ENCODE data around the gene PRKAR1B. TPM values are rescaled to one million over a fixed set of nuclear protein-coding genes. Genes with fewer than 3 reads are reported as not detected.

The PRKAR1B gene
- total RNA-seq, 1 experiment from 2014 or later, result 9.6 TPM

DNA sequence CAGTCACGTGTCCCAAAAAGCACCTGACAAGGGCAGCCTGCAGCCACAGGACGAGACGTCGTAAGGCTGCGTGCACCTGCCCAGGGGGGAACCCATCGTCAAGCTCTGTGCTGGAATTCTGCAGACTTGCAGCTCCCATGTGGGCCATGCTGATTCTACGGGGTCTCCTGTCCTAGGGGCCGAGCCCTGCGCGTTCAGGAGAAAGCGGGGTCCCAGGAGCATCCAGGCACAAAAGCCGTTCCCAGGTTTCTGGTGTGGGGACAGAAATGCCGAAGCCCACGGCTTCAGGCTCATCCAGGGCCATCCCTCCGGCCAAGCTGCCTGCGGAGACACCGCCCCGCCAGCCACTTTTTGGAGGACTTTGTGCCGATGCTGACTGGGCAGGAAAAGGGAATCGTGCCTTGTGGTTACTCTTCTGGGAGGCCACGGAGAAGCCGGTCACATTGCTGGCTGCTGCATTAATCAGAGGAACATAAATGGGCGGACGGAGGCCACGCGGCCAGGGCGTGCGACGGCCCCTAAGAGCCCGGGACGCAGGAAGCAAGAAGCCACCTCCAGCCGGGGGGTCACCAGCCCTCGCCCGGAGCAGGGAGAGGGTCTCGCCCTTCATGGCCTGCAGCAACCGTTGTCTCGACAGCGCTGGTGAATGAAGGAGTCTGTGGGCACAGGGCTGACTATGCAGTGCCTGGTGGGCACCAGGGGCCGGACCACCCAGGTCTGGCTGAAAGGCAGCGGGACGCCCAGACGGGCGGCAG is 144.8 kb downstream of the PRKAR1B start:
- Histone ChIP-seq H3K9ac (ENCODE audit: low read length) (no peak overlapping the region), H3K4me3 (ENCODE audit: low read length) (no peak overlapping the region), H3K79me2 (ENCODE audit: low read length) (no peaks in the 10 kb centered on the region), H3K9me3 (ENCODE audit: low read length) (no peaks in the 10 kb centered on the region; the same call in 1 of the 2 replicates), H4K20me1 (ENCODE audit: insufficient read depth, low read depth, low read length) (no peaks in the 10 kb centered on the region), H3K9me2 (replicated peaks; ENCODE audit: insufficient read depth, low read length) (no peaks in the 10 kb centered on the region), H3K36me3 (ENCODE audit: insufficient read depth, low read length) (peaks cover 20% of the 10 kb centered on the region), H3K4me1 (ENCODE audit: low read length) (0 out of 2 replicates have a peak, but pooled peaks cover 5% of the 10 kb centered on the region), H3K27ac (ENCODE audit: low read length) (no peak overlapping the region), H2AFZ (ENCODE audit: low read length) (no peak overlapping the region), H3K4me2 (ENCODE audit: low read depth, low read length, poor library complexity, severe bottlenecking) (no peak overlapping the region), H3K27me3 (ENCODE audit: low read length) (no peaks in the 10 kb centered on the region)
- DNase-seq, result no peak

DNA sequence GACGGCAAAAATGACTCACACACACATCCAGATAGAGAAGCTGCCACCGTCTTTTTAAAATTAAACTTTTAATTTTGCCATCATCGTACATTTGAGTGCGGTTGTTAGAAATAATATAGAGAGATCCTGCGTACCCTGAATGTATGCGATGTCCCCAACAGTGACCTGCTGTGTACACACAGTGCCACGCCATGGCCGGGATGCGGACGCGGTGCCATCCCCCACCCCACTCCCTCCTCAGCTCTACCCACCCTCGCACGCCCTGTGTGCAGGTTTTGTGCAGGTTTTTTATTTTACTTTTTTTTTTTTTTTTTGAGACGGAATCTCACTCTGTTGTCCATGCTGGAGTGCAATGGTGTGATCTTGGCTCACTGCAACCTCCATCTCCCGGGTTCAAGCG is 148.7 kb downstream of the PRKAR1B start:
- no peaks in the 10 kb centered on the region; the same call in 1 of the 2 replicates for H3K9me3 ChIP-seq (ENCODE audit: low read length)
- no peaks in the 10 kb centered on the region for H3K9me2 ChIP-seq (replicated peaks; ENCODE audit: insufficient read depth, low read length)
- no peak overlapping the region for H3K9ac ChIP-seq (ENCODE audit: low read length)
- no peak overlapping the region for H3K27ac ChIP-seq (ENCODE audit: low read length)
- H3K4me1 ChIP-seq (ENCODE audit: low read length), result 0 out of 2 replicates have a peak, but pooled peaks cover 5% of the 10 kb centered on the region
- H3K27me3 ChIP-seq (ENCODE audit: low read length), result no peaks in the 10 kb centered on the region
- H3K36me3 ChIP-seq (ENCODE audit: insufficient read depth, low read length), result peaks cover 20% of the 10 kb centered on the region
- H3K4me2 ChIP-seq (ENCODE audit: low read depth, low read length, poor library complexity, severe bottlenecking), result no peak overlapping the region
- no peak overlapping the region for H2AFZ ChIP-seq (ENCODE audit: low read length)
- H3K4me3 ChIP-seq (ENCODE audit: low read length), result no peak overlapping the region
- no peaks in the 10 kb centered on the region for H4K20me1 ChIP-seq (ENCODE audit: insufficient read depth, low read depth, low read length)
- no peak for DNase-seq
- no peaks in the 10 kb centered on the region for H3K79me2 ChIP-seq (ENCODE audit: low read length)

DNA sequence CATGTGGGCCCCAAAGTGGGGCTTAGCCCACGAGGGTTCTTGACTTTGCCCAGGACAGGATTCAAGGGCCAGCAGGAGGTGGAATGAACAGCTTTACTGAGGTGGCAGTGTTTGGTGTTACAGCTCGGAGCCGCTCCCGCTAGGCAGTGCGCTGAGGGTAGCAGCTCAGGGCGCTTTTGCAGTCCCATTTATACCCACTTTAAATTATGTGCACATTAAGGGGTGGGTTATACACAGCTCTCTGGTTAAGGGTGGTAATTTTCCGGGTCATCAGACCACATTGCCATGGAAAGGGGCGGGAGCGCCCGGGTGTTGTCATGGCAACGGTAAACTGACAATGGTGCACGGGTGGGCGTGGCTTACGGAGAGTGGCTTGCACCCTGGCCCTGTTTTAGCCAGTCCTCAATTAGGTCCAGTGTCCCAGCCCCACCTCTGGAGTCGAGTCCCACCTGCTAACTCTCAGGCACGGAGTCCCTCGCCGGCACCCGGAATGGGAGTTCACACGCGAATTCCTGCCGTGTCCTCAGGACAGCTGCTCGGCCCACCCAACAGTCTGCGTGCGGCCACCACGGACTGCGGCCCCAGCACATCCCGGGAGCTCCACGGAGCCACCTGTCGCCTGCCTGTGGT is 149.2 kb downstream of the PRKAR1B start:
- Histone ChIP-seq H2AFZ (ENCODE audit: low read length) (no peak overlapping the region), H4K20me1 (ENCODE audit: insufficient read depth, low read depth, low read length) (no peaks in the 10 kb centered on the region), H3K4me3 (ENCODE audit: low read length) (no peak overlapping the region), H3K27ac (ENCODE audit: low read length) (no peak overlapping the region), H3K9ac (ENCODE audit: low read length) (no peak overlapping the region), H3K9me2 (replicated peaks; ENCODE audit: insufficient read depth, low read length) (no peaks in the 10 kb centered on the region), H3K4me2 (ENCODE audit: low read depth, low read length, poor library complexity, severe bottlenecking) (no peak overlapping the region), H3K27me3 (ENCODE audit: low read length) (no peaks in the 10 kb centered on the region), H3K79me2 (ENCODE audit: low read length) (no peaks in the 10 kb centered on the region), H3K36me3 (ENCODE audit: insufficient read depth, low read length) (peaks cover 20% of the 10 kb centered on the region), H3K9me3 (ENCODE audit: low read length) (no peaks in the 10 kb centered on the region; the same call in 1 of the 2 replicates), H3K4me1 (ENCODE audit: low read length) (0 out of 2 replicates have a peak, but pooled peaks cover 5% of the 10 kb centered on the region)
- DNase-seq, result no peak

DNA sequence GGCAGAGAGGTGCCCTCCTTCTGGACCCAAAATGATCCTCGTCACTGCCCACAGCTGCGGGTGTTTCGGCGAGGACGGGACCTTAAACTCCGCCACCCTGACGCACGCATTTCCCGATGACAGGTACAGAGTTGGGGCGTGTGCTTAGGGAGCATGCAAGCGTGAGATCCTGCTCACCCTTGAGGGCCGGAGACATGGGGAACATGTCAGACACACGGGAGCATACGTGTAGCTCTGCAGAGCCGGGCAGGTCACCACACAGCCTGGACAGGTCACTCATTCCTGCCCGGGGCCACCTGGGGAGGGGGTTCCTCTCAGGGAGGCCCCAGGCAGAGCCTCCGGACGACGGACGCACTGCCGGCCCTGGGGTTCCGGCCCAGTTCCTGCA is 149.8 kb downstream of the PRKAR1B start:
- H3K27ac ChIP-seq (ENCODE audit: low read length), result no peak overlapping the region
- 0 out of 2 replicates have a peak, but pooled peaks cover 5% of the 10 kb centered on the region for H3K4me1 ChIP-seq (ENCODE audit: low read length)
- peaks cover 20% of the 10 kb centered on the region for H3K36me3 ChIP-seq (ENCODE audit: insufficient read depth, low read length)
- no peaks in the 10 kb centered on the region for H4K20me1 ChIP-seq (ENCODE audit: insufficient read depth, low read depth, low read length)
- H3K9me2 ChIP-seq (replicated peaks; ENCODE audit: insufficient read depth, low read length), result no peaks in the 10 kb centered on the region
- no peak overlapping the region for H3K9ac ChIP-seq (ENCODE audit: low read length)
- no peaks in the 10 kb centered on the region; the same call in 1 of the 2 replicates for H3K9me3 ChIP-seq (ENCODE audit: low read length)
- no peak overlapping the region for H3K4me2 ChIP-seq (ENCODE audit: low read depth, low read length, poor library complexity, severe bottlenecking)
- H2AFZ ChIP-seq (ENCODE audit: low read length), result no peak overlapping the region
- no peak for DNase-seq
- H3K79me2 ChIP-seq (ENCODE audit: low read length), result no peaks in the 10 kb centered on the region
- no peak overlapping the region for H3K4me3 ChIP-seq (ENCODE audit: low read length)
- no peaks in the 10 kb centered on the region for H3K27me3 ChIP-seq (ENCODE audit: low read length)

DNA sequence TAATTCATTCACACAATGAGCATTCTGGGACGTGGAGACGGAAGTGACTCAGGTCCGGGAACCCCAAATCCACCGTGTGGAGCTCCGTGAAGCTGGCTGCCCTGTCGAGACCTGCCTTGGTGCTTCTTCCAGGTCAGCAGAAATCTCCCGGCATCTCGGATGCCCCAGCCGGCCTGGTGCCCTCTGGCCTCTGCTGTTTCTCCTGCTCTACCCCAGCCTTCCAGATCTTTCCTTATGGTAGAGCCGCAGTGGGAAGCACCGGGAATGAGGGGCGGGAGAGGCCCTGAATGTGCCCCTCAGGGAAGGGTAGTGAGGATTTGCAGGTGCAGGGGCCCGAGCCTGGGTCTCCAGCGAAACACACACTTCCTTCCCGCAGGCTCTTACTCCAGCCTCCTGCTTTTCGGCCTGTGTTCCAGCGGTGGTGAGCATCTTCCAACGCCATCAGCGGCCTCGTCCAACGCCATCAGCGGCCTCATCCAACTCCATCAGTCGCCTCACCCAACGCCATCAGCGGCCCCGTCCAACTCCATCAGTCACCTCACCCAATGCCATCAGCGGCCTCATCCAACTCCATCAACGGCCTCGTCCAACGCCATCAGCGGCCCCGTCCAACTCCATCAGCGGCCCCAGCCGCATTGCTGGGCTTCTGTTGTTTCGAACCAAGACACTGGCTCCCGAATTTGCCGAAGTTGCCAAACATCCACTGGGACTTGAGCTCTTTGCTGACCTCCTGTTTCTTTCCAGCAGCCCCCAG is 150.4 kb downstream of the PRKAR1B start:
- Histone ChIP-seq H3K27me3 (ENCODE audit: low read length) (no peaks in the 10 kb centered on the region), H3K9me3 (ENCODE audit: low read length) (no peaks in the 10 kb centered on the region; the same call in 1 of the 2 replicates), H2AFZ (ENCODE audit: low read length) (no peak overlapping the region), H3K4me1 (ENCODE audit: low read length) (0 out of 2 replicates have a peak, but pooled peaks cover 5% of the 10 kb centered on the region), H3K4me3 (ENCODE audit: low read length) (no peak overlapping the region), H3K4me2 (ENCODE audit: low read depth, low read length, poor library complexity, severe bottlenecking) (no peak overlapping the region), H4K20me1 (ENCODE audit: insufficient read depth, low read depth, low read length) (no peaks in the 10 kb centered on the region), H3K9me2 (replicated peaks; ENCODE audit: insufficient read depth, low read length) (no peaks in the 10 kb centered on the region), H3K9ac (ENCODE audit: low read length) (no peak overlapping the region), H3K79me2 (ENCODE audit: low read length) (no peaks in the 10 kb centered on the region), H3K36me3 (ENCODE audit: insufficient read depth, low read length) (peaks cover 20% of the 10 kb centered on the region), H3K27ac (ENCODE audit: low read length) (no peak overlapping the region)
- no peak for DNase-seq

DNA sequence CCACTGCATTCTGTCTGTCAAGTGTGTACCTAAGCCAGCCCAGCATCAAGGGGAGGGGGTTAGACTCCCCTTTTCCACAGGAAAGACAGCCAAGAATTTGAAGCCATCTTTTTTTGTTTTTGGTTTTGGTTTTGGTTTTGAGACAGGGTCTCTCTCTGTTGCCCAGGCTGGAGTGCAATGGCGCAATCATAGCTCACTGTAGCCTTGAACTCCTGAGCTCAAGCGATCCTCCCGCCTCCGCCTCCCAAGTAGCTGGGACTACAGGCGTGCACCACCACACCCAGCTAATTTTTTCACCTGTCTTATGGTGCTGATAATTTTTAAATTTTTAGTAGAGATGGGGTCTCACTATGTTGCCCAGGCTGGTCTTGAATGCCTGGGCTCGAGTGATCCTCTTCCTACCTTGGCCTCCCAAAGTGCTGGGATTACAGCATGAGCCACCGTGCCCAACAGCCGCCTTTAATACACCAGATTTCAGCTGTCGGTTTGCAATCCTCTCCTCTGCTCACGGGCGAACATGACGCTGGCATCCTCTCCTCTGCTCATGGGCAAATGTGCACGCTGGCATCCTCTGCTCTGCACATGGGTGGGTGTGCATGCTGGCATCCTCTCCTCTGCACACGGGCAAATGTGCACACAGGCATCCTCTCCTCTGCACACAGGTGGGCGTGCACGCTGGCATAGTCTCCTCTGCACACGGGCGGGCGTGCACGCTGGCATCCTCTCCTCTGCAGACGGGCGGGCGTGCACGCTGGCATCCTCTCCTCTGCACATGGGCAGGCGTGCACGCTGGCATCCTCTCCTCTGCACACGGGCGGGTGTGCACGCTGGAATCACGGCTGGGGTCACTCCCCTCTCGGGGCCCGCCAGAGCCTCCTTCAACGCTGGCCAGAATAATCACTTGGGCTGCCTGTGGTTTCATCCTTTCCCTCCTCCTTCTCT is 151.4 kb downstream of the PRKAR1B start:
- no peaks in the 10 kb centered on the region for H3K79me2 ChIP-seq (ENCODE audit: low read length)
- H3K36me3 ChIP-seq (ENCODE audit: insufficient read depth, low read length), result peaks cover 20% of the 10 kb centered on the region
- H3K4me1 ChIP-seq (ENCODE audit: low read length), result no peaks in the 10 kb centered on the region
- H3K27ac ChIP-seq (ENCODE audit: low read length), result no peak overlapping the region
- H3K9me3 ChIP-seq (ENCODE audit: low read length), result no peaks in the 10 kb centered on the region; the same call in 1 of the 2 replicates
- H4K20me1 ChIP-seq (ENCODE audit: insufficient read depth, low read depth, low read length), result no peaks in the 10 kb centered on the region
- no peak overlapping the region for H3K4me3 ChIP-seq (ENCODE audit: low read length)
- no peak overlapping the region for H3K9ac ChIP-seq (ENCODE audit: low read length)
- DNase-seq, result no peak
- no peaks in the 10 kb centered on the region for H3K9me2 ChIP-seq (replicated peaks; ENCODE audit: insufficient read depth, low read length)
- no peak overlapping the region for H2AFZ ChIP-seq (ENCODE audit: low read length)
- H3K4me2 ChIP-seq (ENCODE audit: low read depth, low read length, poor library complexity, severe bottlenecking), result no peak overlapping the region
- no peaks in the 10 kb centered on the region for H3K27me3 ChIP-seq (ENCODE audit: low read length)

DNA sequence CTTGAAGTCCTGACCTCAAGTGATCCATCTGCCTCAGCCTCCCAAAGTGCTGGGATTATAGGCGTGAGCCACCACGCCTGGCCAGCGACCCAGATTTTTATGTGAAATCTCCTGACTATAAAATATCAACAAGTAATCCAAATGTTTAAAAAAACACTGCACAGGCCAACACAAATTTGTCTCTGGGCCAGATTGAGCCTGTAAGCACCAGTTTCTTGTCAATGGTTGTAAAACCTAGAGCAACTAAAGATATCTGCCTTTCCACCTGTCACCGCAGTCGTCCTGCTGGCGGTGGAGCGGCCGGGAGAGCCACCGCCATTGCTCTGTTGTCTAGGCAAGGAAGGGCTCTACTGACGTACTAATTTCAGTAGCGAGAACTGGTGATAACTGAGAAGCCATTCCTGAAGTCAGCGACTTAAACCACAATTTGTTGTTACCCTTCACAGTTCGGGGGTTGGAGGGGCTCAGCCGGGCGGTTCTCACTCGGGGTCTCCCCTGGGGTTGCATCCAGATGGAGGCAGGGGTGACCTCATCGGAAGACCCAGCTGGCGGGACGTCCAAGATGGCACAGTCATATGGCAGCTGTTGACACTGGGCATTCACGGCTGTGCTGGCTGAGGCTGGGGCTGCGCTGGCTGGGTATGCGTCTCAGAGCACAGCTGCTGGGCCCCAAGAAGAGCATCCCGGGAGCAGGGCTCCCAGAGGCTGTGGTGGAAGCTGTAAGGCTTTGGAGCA is 152.3 kb downstream of the PRKAR1B start:
- H3K4me3 ChIP-seq (ENCODE audit: low read length), result no peak overlapping the region
- no peaks in the 10 kb centered on the region for H3K27me3 ChIP-seq (ENCODE audit: low read length)
- no peak for DNase-seq
- H3K9me3 ChIP-seq (ENCODE audit: low read length), result no peaks in the 10 kb centered on the region; the same call in 1 of the 2 replicates
- H3K4me2 ChIP-seq (ENCODE audit: low read depth, low read length, poor library complexity, severe bottlenecking), result no peak overlapping the region
- peaks cover 20% of the 10 kb centered on the region for H3K36me3 ChIP-seq (ENCODE audit: insufficient read depth, low read length)
- no peak overlapping the region for H3K9ac ChIP-seq (ENCODE audit: low read length)
- no peaks in the 10 kb centered on the region for H4K20me1 ChIP-seq (ENCODE audit: insufficient read depth, low read depth, low read length)
- no peaks in the 10 kb centered on the region for H3K9me2 ChIP-seq (replicated peaks; ENCODE audit: insufficient read depth, low read length)
- H2AFZ ChIP-seq (ENCODE audit: low read length), result no peak overlapping the region
- H3K79me2 ChIP-seq (ENCODE audit: low read length), result no peaks in the 10 kb centered on the region
- no peak overlapping the region for H3K27ac ChIP-seq (ENCODE audit: low read length)
- H3K4me1 ChIP-seq (ENCODE audit: low read length), result no peaks in the 10 kb centered on the region

All from Karpas-422 (cell line).